Vagina (tissue), 2 donors: ENCODE measurements around the gene DPH3.

Experiments used
- CTCF ChIP-seq, 3 experiments: fragments of 450-650 bp in 2 of 3; fragments of 200-600 bp in 1 of 3; sonication (generic) in 1 of 3; IDR thresholded peaks; one replicate each; pipeline ENCODE4 v1.5.1; 2017 to 2019; ENCODE audit warnings: antibody characterized with exemption in 3 of 3, mild to moderate bottlenecking in 2 of 3, moderate library complexity in 2 of 3
- POLR2A ChIP-seq, 2 donors: fragments of 450-650 bp; IDR thresholded peaks; one replicate each; pipeline ENCODE4 v1.6.1; 2017; ENCODE audit warnings: antibody characterized with exemption in 2 of 2, mild to moderate bottlenecking in 2 of 2, moderate library complexity in 2 of 2
- POLR2AphosphoS5 ChIP-seq, 2 donors: sonication (generic); formaldehyde crosslinking; IDR thresholded peaks; one replicate each; pipeline ENCODE4 v1.9.0; 2017; ENCODE audit warnings: antibody characterized with exemption in 2 of 2, mild to moderate bottlenecking in 2 of 2, low read depth in 1 of 2; ENCODE audit not compliant: insufficient read depth in 1 of 2

DNA sequence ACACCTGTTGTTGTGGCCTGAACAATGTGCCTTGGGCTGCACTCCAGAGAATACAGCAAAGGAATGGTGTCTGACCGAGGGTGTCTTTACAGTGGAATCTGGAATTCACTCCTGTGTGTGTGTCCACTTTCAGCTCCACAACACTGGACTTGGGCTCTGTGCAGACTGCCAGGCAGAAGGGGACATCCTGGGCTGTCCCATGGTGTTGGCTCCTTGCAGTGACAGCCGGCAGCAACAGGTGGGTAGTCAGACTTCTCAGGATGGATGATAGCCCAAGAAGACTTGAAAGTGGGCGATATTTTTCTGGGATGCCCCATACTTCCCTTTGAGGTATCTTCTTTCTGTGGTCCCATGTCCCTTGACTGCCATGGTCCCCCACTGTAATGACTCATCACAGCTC is 45.0 kb downstream of the DPH3 start:
- TF ChIP-seq CTCF (IDR thresholded peaks at IDR 0.05) (no peak), POLR2AphosphoS5 (IDR thresholded peaks at IDR 0.05; ENCODE audit: insufficient read depth in 1 of 2, low read depth in 1 of 2) (no peak), POLR2A (IDR thresholded peaks at IDR 0.05) (no peak)
